HepG2 (cell line): ENCODE measurements around the gene CASKIN1. TPM values are rescaled to one million over a fixed set of nuclear protein-coding genes. Genes with fewer than 3 reads are reported as not detected.

Experiments
- AHR ChIP-seq: IDR thresholded peaks from 2 replicates; pipeline ENCODE4 v1.6.1; 2018; ENCODE audit warnings: missing genetic modification reagents, missing compliant biosample characterization
- CEBPB ChIP-seq: IDR thresholded peaks from 2 replicates; pipeline ENCODE4 v1.6.1; 2011; ENCODE audit warnings: low read depth, low read length, improper control_type of control experiment, borderline replicate concordance
- FOSL2 ChIP-seq: sonication (generic); formaldehyde crosslinking; IDR thresholded peaks from 2 replicates; pipeline ENCODE4 v1.4.0; 2020; ENCODE audit warnings: missing genetic modification reagents
- HNRNPL ChIP-seq: fragments of 200-400 bp; formaldehyde crosslinking; IDR thresholded peaks from 2 replicates; pipeline ENCODE4 v1.6.1; 2017; ENCODE audit warnings: mild to moderate bottlenecking, low read depth, low read length
- MYNN ChIP-seq: sonication (generic); formaldehyde crosslinking; IDR thresholded peaks from 2 replicates; pipeline ENCODE4 v1.4.0; 2020; ENCODE audit warnings: mild to moderate bottlenecking, low read depth, missing genetic modification reagents
- NR2C2 ChIP-seq: sonication (generic); formaldehyde crosslinking; IDR thresholded peaks from 2 replicates; pipeline ENCODE4 v1.4.0; 2020; ENCODE audit warnings: missing genetic modification reagents, mild to moderate bottlenecking, moderate library complexity, borderline replicate concordance
- PHF21A ChIP-seq: sonication (generic); formaldehyde crosslinking; IDR thresholded peaks from 2 replicates; pipeline ENCODE4 v1.5.0; 2020; ENCODE audit warnings: mild to moderate bottlenecking, missing genetic modification reagents
- POLR2A ChIP-seq, 2 experiments: IDR thresholded peaks; 2 replicates each; pipeline ENCODE4 v1.6.1; 2011; ENCODE audit warnings: low read depth in 2 of 2, low read length in 2 of 2, mild to moderate bottlenecking in 1 of 2, moderate library complexity in 1 of 2; ENCODE audit not compliant: insufficient read depth in 1 of 2
- SATB2 ChIP-seq: sonication (generic); formaldehyde crosslinking; IDR thresholded peaks from 2 replicates; pipeline ENCODE4 v1.5.0; 2020; ENCODE audit warnings: missing genetic modification reagents
- SMYD3 ChIP-seq: sonication (generic); formaldehyde crosslinking; IDR thresholded peaks from 2 replicates; pipeline ENCODE4 v1.8.1; 2023; ENCODE audit warnings: mild to moderate bottlenecking, missing genetic modification reagents
- ZBTB33 ChIP-seq: sonication (generic); formaldehyde crosslinking; IDR thresholded peaks from 2 replicates; pipeline ENCODE4 v1.4.0; 2020; ENCODE audit warnings: missing genetic modification reagents
- ZNF83 ChIP-seq: sonication (generic); formaldehyde crosslinking; IDR thresholded peaks from 2 replicates; pipeline ENCODE4 v1.4.0; 2020; ENCODE audit warnings: missing genetic modification reagents, mild to moderate bottlenecking, borderline replicate concordance
- ZSCAN5A ChIP-seq: sonication (generic); formaldehyde crosslinking; IDR thresholded peaks from 2 replicates; pipeline ENCODE4 v1.8.0; 2022; ENCODE audit warnings: mild to moderate bottlenecking, missing genetic modification reagents, borderline replicate concordance
- polyA plus RNA-seq, 8 experiments: library from polyadenylated mRNA; depleted of rRNA in 3 of 8; stranded (reverse) in 7 of 8; unstranded in 1 of 8; fragments of >200 nt; fragmentation: Illumina TruSeq in 4 of 8; extraction: Trizol in 4 of 8; gene quantifications; 2 replicates each; pipeline versions ENCODE4 v1.2.1 to v1.2.3, GENCODE V29; 2011 to 2016; ENCODE audit warnings: low read depth in 4 of 8, missing spikeins in 1 of 8, mixed read lengths in 1 of 8; ENCODE audit not compliant: insufficient read depth in 1 of 8
- total RNA-seq, 5 experiments: library from RNA; depleted of rRNA; stranded (reverse); fragments of >200 nt; fragmentation: Illumina TruSeq; extraction: Trizol; gene quantifications; 2 replicates each; pipeline ENCODE4 v1.2.3, GENCODE V29; 2016; ENCODE audit warnings: low read depth in 1 of 5
- TF ChIP-seq, protein P1 (sequence below): fragments of 450-650 bp; IDR thresholded peaks from 2 replicates; pipeline ENCODE4 v1.6.1; 2017
- TF ChIP-seq, protein P2 (sequence below): sonication (generic); formaldehyde crosslinking; IDR thresholded peaks from 2 replicates; pipeline ENCODE4 v1.5.0; 2020; ENCODE audit warnings: mild to moderate bottlenecking, missing genetic modification reagents

Gene CASKIN1
- total and polyA plus RNA-seq, 2 of the 13 experiments (the other 11 are each of a cell fraction or from before 2014, with no cell fraction given): 1.2 to 2.2 TPM

- TF ChIP-seq, protein P1, sequence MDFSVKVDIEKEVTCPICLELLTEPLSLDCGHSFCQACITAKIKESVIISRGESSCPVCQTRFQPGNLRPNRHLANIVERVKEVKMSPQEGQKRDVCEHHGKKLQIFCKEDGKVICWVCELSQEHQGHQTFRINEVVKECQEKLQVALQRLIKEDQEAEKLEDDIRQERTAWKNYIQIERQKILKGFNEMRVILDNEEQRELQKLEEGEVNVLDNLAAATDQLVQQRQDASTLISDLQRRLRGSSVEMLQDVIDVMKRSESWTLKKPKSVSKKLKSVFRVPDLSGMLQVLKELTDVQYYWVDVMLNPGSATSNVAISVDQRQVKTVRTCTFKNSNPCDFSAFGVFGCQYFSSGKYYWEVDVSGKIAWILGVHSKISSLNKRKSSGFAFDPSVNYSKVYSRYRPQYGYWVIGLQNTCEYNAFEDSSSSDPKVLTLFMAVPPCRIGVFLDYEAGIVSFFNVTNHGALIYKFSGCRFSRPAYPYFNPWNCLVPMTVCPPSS: no peak
- TF ChIP-seq NR2C2 (CRISPR knock-in tag) (peak; percentile 82), ZBTB33 (CRISPR knock-in tag) (peak; percentile 35; the same call in 1 of the 2 replicates), FOSL2 (CRISPR knock-in tag) (peak; percentile 55), ZSCAN5A (CRISPR knock-in tag) (no peak), AHR (CRISPR knock-in tag) (no peak), MYNN (CRISPR knock-in tag) (no peak), CEBPB (peak; percentile 99), POLR2A (IDR thresholded peaks at IDR 0.05; ENCODE audit: insufficient read depth in 1 of 2, low read depth in 2 of 2, low read length in 2 of 2) (peak; percentile 88 to 89), SATB2 (0 out of 2 replicates have a peak, but pooled peaks have one; percentile 63), SMYD3 (CRISPR knock-in tag) (no peak), PHF21A (CRISPR knock-in tag) (peak; percentile 69), ZNF83 (CRISPR knock-in tag) (no peak), HNRNPL (no peak)
- TF ChIP-seq, protein P2, sequence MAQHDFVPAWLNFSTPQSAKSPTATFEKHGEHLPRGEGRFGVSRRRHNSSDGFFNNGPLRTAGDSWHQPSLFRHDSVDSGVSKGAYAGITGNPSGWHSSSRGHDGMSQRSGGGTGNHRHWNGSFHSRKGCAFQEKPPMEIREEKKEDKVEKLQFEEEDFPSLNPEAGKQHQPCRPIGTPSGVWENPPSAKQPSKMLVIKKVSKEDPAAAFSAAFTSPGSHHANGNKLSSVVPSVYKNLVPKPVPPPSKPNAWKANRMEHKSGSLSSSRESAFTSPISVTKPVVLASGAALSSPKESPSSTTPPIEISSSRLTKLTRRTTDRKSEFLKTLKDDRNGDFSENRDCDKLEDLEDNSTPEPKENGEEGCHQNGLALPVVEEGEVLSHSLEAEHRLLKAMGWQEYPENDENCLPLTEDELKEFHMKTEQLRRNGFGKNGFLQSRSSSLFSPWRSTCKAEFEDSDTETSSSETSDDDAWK (CRISPR knock-in tag): no peak
These were observed 27.0 kb upstream of the CASKIN1 start, which contains the start of gene E4F1 (continued) for GRCh38 chr16:2223221-2223941.
